Measurements from ENCODE around the gene PITPNB. TPM values are rescaled to one million over a fixed set of nuclear protein-coding genes. Genes with fewer than 3 reads are reported as not detected.

Gene PITPNB
- polyA plus RNA-seq, 1 donor (not counting 4 experiments of a cell fraction or from before 2014, with no cell fraction given): 81.6 TPM

GRCh38 chr22:27859336-27859735 lies 59.7 kb downstream of the PITPNB start:
- TF ChIP-seq CTCF (optimal IDR thresholded peaks at IDR 0.05 in 1 of 3, IDR thresholded peaks at IDR 0.05 in 1 of 3, conservative IDR thresholded peaks at IDR 0.05 in 1 of 3; ENCODE audit: extremely low read depth in 1 of 3, insufficient read depth in 2 of 3, low read length in 3 of 3) (no peak), EZH2 (IDR thresholded peaks at IDR 0.05; ENCODE audit: low read length) (no peak)
- no peak for DNase-seq (ENCODE audit: low read depth, low spot score)
- Histone ChIP-seq H3K27ac (ENCODE audit: control insufficient read depth, insufficient read depth, low read length) (no peak overlapping the region), H3K4me2 (ENCODE audit: control insufficient read depth, extremely low read depth, insufficient read depth, low read depth, low read length) (no peak overlapping the region), H3K4me3 (ENCODE audit: control insufficient read depth in 2 of 3, extremely low read depth in 1 of 3, insufficient read depth in 2 of 3, low read depth in 1 of 3, low read length in 3 of 3) (no peak overlapping the region), H4K20me1 (ENCODE audit: control insufficient read depth, extremely low read depth, insufficient read depth, low read length) (peaks cover 1% of the 10 kb centered on the region), H3K9me3 (ENCODE audit: control insufficient read depth, low read depth, low read length) (no peaks in the 10 kb centered on the region), H3K4me1 (ENCODE audit: control insufficient read depth, extremely low read depth, insufficient read depth, low read length) (no peaks in the 10 kb centered on the region), H3K27me3 (ENCODE audit: control insufficient read depth, extremely low read depth, insufficient read depth, low read length) (no peaks in the 10 kb centered on the region), H2AFZ (ENCODE audit: control insufficient read depth, low read length) (no peak overlapping the region), H3K9me1 (ENCODE audit: control insufficient read depth, extremely low read depth, insufficient read depth, low read length) (no peaks in the 10 kb centered on the region), H3K36me3 (ENCODE audit: control insufficient read depth in 2 of 2, extremely low read depth in 1 of 2, insufficient read depth in 2 of 2, low read length in 2 of 2) (peaks cover 27 to 58% of the 10 kb centered on the region in 2 experiments), H3K79me2 (ENCODE audit: control insufficient read depth, insufficient read depth, low read length) (peaks cover 15% of the 10 kb centered on the region), H3K9ac (ENCODE audit: control insufficient read depth, extremely low read depth, insufficient read depth, low read length) (no peak overlapping the region)
- no peak for FAIRE-seq
- dilution Hi-C loops (cut with MboI; ENCODE audit: extremely low pct_ligation_motif_present, low sequenced_read_pairs): no loop called here

- no peak overlapping the region for H3K27ac ChIP-seq (ENCODE audit: control insufficient read depth, insufficient read depth, low read length)
- no peak overlapping the region for H2AFZ ChIP-seq (ENCODE audit: control insufficient read depth, low read length)
- peaks cover 14% of the 10 kb centered on the region for H3K79me2 ChIP-seq (ENCODE audit: control insufficient read depth, insufficient read depth, low read length)
- H4K20me1 ChIP-seq (ENCODE audit: control insufficient read depth, extremely low read depth, insufficient read depth, low read length): peaks cover 3% of the 10 kb centered on the region
- H3K36me3 ChIP-seq (ENCODE audit: control insufficient read depth in 2 of 2, extremely low read depth in 1 of 2, insufficient read depth in 2 of 2, low read length in 2 of 2): peaks cover 27 to 58% of the 10 kb centered on the region in 2 experiments
- H3K9me1 ChIP-seq (ENCODE audit: control insufficient read depth, extremely low read depth, insufficient read depth, low read length): no peaks in the 10 kb centered on the region
- no peaks in the 10 kb centered on the region for H3K27me3 ChIP-seq (ENCODE audit: control insufficient read depth, extremely low read depth, insufficient read depth, low read length)
- no peak for FAIRE-seq
- DNase-seq (ENCODE audit: low read depth, low spot score): no peak
- dilution Hi-C loops (cut with MboI; ENCODE audit: extremely low pct_ligation_motif_present, low sequenced_read_pairs): no loop called here
- H3K4me3 ChIP-seq (ENCODE audit: control insufficient read depth in 2 of 3, extremely low read depth in 1 of 3, insufficient read depth in 2 of 3, low read depth in 1 of 3, low read length in 3 of 3): no peak overlapping the region
- TF ChIP-seq CTCF (optimal IDR thresholded peaks at IDR 0.05 in 1 of 3, IDR thresholded peaks at IDR 0.05 in 1 of 3, conservative IDR thresholded peaks at IDR 0.05 in 1 of 3; ENCODE audit: extremely low read depth in 1 of 3, insufficient read depth in 2 of 3, low read length in 3 of 3) (no peak), EZH2 (IDR thresholded peaks at IDR 0.05; ENCODE audit: low read length) (no peak)
- H3K9me3 ChIP-seq (ENCODE audit: control insufficient read depth, low read depth, low read length): no peaks in the 10 kb centered on the region
- H3K4me2 ChIP-seq (ENCODE audit: control insufficient read depth, extremely low read depth, insufficient read depth, low read depth, low read length): no peak overlapping the region
- no peaks in the 10 kb centered on the region for H3K4me1 ChIP-seq (ENCODE audit: control insufficient read depth, extremely low read depth, insufficient read depth, low read length)
- H3K9ac ChIP-seq (ENCODE audit: control insufficient read depth, extremely low read depth, insufficient read depth, low read length): no peak overlapping the region
These were observed 60.4 kb downstream of the PITPNB start for GRCh38 chr22:27858626-27859025.

All from keratinocyte (primary cell).